Effector memory CD8-positive, alpha-beta T cell (primary cell): ENCODE results near the gene ADAMTSL1.

Experiments used
- ATAC-seq: fragments of 150-1000 bp; cut with Tn5 transposase; replicated peaks from 2 replicates; pipeline ENCODE4 v1.10.0; 2021; ENCODE audit warnings: mild to moderate bottlenecking, moderate library complexity
- DNase-seq, 3 experiments: peaks; one replicate each; pipeline ENCODE4 v3.0.0; 2021
- H3K27ac Mint-ChIP-seq, 2 donors: one replicate each; pipeline ENCODE4 v1.8.0; 2022; ENCODE audit warnings: mild to moderate bottlenecking in 2 of 2, mixed read lengths in 2 of 2, moderate library complexity in 2 of 2
- H3K27me3 Mint-ChIP-seq, 2 donors: one replicate each; pipeline ENCODE4 v1.8.0; 2022; ENCODE audit warnings: mixed read lengths in 2 of 2
- H3K36me3 Mint-ChIP-seq: one replicate; pipeline ENCODE4 v1.8.0; 2022; ENCODE audit warnings: mild to moderate bottlenecking, moderate library complexity, mixed read lengths; ENCODE audit not compliant: insufficient read depth
- H3K4me1 Mint-ChIP-seq, 2 donors: one replicate each; pipeline ENCODE4 v1.8.0; 2022; ENCODE audit warnings: low read depth in 2 of 2, mixed read lengths in 2 of 2
- H3K4me3 Mint-ChIP-seq, 2 donors: one replicate each; pipeline ENCODE4 v1.8.0; 2022; ENCODE audit warnings: mild to moderate bottlenecking in 2 of 2, mixed read lengths in 2 of 2, moderate library complexity in 2 of 2
- H3K9me3 Mint-ChIP-seq, 2 donors: one replicate each; pipeline ENCODE4 v1.8.0; 2022; ENCODE audit warnings: mixed read lengths in 2 of 2

ADAMTSL1 gene

DNA sequence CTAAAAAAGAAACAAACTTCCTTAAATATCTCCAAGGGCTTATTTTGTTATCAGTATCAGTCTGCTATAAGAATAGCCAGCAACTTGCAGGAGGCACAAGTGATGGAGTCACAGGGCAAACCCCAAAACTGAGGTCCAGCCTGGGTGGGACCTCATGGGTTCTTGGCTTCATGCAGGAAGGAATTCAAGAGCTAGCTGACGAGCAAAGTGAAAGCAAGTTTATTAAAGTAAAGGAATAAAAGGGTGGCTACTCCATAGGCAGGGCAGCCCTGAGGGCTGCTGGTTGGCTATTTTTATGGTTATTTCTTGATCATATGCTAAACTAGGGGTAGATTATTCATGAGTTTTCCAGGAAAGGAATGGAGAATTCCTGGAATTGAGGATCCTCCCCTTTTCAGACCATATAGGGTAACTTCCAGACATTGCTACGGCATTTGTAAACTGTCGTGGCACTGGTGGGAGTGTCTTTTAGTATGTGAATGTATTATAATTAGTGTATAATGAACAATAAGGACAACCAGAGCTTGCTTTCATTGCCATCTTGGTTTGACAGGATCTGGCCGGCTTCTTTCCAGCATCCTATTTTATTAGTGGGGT lies 231.9 kb downstream of the ADAMTSL1 start:
- H3K4me3 Mint-ChIP-seq = no peak overlapping the region
- DNase-seq = no peak
- ATAC-seq = no peak
- H3K4me1 Mint-ChIP-seq = no peaks in the 10 kb centered on the region
- H3K27ac Mint-ChIP-seq = no peak overlapping the region
- H3K27me3 Mint-ChIP-seq = peaks cover 7 to 18% of the 10 kb centered on the region in 2 donors
- peaks cover 5 to 6% of the 10 kb centered on the region in 2 donors for H3K9me3 Mint-ChIP-seq
- H3K36me3 Mint-ChIP-seq = peaks cover 3% of the 10 kb centered on the region

DNA sequence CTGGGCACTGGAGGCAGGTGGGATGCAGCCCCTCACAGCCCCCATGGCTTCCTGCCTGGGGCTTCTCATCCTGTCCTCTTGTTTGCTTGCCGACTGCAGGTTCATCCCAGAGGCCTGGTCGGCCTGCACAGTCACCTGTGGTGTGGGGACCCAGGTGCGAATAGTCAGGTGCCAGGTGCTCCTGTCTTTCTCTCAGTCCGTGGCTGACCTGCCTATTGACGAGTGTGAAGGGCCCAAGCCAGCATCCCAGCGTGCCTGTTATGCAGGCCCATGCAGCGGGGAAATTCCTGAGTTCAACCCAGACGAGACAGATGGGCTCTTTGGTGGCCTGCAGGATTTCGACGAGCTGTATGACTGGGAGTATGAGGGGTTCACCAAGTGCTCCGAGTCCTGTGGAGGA lies 232.7 kb downstream of the ADAMTSL1 start:
- Mint-ChIP-seq H3K27me3 (peaks cover 4 to 24% of the 10 kb centered on the region in 2 donors), H3K4me1 (no peaks in the 10 kb centered on the region), H3K4me3 (no peak overlapping the region), H3K27ac (no peak overlapping the region), H3K9me3 (peaks cover 2 to 4% of the 10 kb centered on the region in 2 donors), H3K36me3 (no peaks in the 10 kb centered on the region)
- DNase-seq (no peak), ATAC-seq (no peak)

DNA sequence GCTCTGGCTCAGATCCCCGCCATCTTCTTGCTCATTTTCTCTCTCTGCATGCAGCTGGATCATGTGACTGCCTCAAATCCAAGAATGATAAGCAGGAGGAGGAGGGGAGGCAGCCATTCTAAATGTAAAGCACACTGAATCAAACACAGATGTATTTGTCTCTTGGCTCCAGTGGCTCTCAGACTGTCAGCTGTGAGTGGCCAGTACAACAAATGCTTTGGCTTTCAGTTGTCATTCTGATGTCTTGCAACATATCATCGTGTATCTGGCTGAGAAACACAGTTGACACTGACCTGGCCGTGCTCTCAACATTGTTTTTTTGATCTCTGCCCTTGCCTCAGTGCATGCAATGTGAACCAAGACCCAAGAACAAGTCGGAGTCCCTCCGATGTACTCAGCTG lies 233.1 kb downstream of the ADAMTSL1 start:
- Mint-ChIP-seq H3K4me1 (no peaks in the 10 kb centered on the region), H3K9me3 (peaks cover 0 to 3% of the 10 kb centered on the region in 2 donors), H3K4me3 (no peak overlapping the region), H3K27ac (no peak overlapping the region), H3K27me3 (peaks cover 0 to 24% of the 10 kb centered on the region in 2 donors), H3K36me3 (no peaks in the 10 kb centered on the region)
- no peak for ATAC-seq
- DNase-seq = no peak

DNA sequence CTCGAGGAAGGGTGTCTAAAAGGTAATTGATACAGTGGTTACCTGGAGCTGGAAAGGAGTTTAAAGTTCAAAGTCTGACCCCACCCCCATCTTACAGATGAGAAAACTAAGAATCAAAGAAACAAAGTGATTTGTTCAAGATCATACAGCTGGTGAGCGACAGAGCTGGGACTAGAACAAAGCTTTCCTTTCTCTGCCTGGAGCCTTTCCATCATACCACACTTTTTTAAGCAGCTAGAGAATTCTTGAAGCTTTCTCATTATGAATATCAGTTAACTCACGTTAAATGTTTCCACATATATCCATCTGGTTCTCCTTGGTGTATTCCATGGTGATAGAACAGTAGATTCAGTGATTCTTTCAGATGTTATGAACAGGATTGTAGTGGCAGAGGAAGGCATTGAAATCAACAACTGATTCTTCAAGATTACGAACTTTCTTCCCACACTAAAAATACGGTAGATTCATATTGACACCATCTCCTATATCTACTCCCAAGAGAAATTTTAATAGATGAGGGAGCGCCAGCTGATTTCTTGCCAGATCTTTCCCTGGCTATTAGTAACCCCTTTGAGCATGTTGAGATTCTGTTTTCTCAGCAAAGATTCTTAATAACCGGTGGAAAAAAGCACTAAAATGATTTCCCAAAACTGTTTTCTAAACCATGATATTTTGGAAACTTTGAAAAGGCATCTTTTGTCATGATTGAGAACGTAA lies 233.7 kb downstream of the ADAMTSL1 start:
- Mint-ChIP-seq H3K36me3 (no peaks in the 10 kb centered on the region), H3K9me3 (peaks cover 0 to 3% of the 10 kb centered on the region in 2 donors), H3K4me1 (no peaks in the 10 kb centered on the region), H3K4me3 (no peak overlapping the region), H3K27ac (no peak overlapping the region), H3K27me3 (peaks cover 0 to 24% of the 10 kb centered on the region in 2 donors)
- DNase-seq = no peak
- ATAC-seq = no peak

DNA sequence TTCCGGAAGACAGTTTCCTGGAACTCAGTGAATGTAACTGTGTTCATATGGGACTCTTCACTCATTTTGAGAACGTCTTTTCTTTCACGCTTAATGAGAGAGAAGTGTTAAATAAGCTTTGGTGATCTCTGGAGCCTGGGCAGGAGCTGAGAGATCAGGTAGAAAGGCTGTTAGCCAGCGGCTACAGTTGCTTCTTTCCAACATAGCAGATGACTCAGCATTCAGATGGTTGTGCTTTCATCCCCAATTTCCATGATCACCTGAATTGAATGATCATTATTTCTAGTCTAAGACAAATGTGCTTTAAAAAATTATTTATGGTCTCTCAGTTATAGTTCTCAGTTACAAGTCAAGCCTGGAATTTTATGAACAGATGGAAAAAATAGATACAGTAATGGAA lies 234.5 kb downstream of the ADAMTSL1 start:
- H3K9me3 Mint-ChIP-seq = peaks cover 0 to 3% of the 10 kb centered on the region in 2 donors
- H3K4me3 Mint-ChIP-seq = no peak overlapping the region
- DNase-seq (no peak), ATAC-seq (no peak)
- no peak overlapping the region for H3K27ac Mint-ChIP-seq
- no peaks in the 10 kb centered on the region for H3K36me3 Mint-ChIP-seq
- peaks cover 0 to 24% of the 10 kb centered on the region in 2 donors for H3K27me3 Mint-ChIP-seq
- no peaks in the 10 kb centered on the region for H3K4me1 Mint-ChIP-seq

DNA sequence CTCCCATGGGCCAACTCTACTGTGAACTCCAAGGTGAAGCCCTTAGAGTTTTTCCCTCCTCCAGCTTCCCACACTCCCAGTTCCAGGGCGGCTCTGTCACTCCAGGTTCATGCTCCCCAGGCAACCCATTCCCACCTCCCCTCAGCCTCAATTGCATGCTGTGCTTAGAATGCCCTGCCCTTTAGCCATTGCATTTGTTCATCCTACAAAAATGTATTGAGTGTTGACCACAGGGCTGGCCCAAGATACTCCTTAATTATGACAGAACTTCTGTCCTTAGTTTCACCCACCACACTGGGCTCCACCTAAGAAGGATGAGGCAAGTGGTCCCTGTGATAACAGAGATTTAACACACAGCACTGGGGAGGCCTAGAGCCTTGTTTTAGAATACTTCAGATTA lies 236.1 kb downstream of the ADAMTSL1 start:
- no peaks in the 10 kb centered on the region for H3K4me1 Mint-ChIP-seq
- H3K36me3 Mint-ChIP-seq = no peaks in the 10 kb centered on the region
- H3K4me3 Mint-ChIP-seq = no peak overlapping the region
- ATAC-seq = no peak
- H3K27me3 Mint-ChIP-seq = peaks cover 0 to 24% of the 10 kb centered on the region in 2 donors
- H3K27ac Mint-ChIP-seq = no peak overlapping the region
- DNase-seq = no peak
- peaks cover 0 to 3% of the 10 kb centered on the region in 2 donors for H3K9me3 Mint-ChIP-seq

DNA sequence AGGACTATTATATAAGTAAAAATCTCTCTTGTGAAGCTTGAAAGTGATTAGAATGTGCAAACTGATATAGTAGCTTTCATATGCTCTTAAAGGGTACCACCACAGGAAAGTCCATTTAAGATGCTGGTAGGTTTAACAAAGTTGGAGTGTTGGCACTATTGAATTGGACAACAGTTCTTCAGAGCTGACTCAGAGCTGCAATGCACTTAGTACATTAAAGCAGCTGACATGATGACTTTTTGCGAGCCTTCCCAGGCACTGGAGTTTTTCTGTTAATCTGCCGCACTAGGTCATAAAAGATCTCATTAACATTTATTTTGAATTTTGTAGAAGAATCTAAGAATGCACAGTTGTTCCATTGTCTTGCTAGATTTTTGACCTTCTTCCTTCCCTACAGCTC lies 243.8 kb downstream of the ADAMTSL1 start:
- H3K27me3 Mint-ChIP-seq = no peaks in the 10 kb centered on the region
- ATAC-seq (no peak), DNase-seq (no peak)
- H3K4me1 Mint-ChIP-seq = no peaks in the 10 kb centered on the region
- no peak overlapping the region for H3K4me3 Mint-ChIP-seq
- no peaks in the 10 kb centered on the region for H3K36me3 Mint-ChIP-seq
- no peaks in the 10 kb centered on the region for H3K9me3 Mint-ChIP-seq
- H3K27ac Mint-ChIP-seq = no peak overlapping the region

DNA sequence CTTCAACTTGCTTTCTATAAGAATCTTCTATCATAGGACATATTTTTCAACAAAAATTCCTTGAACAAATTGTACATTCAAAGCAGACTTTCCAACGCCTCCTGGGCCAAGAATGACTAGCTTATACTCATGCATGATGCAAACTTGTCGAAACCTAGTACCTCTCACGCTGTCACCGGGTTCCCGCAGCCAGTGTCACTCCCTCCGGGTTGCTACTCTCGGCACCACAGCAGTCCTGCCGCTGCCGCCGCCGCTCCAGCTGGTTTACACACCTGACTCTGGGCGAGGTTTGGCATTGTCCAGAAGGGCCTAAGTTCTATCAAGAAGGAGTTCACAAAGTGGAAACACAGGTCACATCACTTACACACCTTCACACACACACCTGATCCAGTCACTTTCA lies 244.4 kb downstream of the ADAMTSL1 start:
- Mint-ChIP-seq H3K4me1 (no peaks in the 10 kb centered on the region), H3K4me3 (no peak overlapping the region), H3K9me3 (no peaks in the 10 kb centered on the region), H3K27ac (no peak overlapping the region), H3K27me3 (no peaks in the 10 kb centered on the region), H3K36me3 (no peaks in the 10 kb centered on the region)
- no peak for ATAC-seq
- DNase-seq = no peak

DNA sequence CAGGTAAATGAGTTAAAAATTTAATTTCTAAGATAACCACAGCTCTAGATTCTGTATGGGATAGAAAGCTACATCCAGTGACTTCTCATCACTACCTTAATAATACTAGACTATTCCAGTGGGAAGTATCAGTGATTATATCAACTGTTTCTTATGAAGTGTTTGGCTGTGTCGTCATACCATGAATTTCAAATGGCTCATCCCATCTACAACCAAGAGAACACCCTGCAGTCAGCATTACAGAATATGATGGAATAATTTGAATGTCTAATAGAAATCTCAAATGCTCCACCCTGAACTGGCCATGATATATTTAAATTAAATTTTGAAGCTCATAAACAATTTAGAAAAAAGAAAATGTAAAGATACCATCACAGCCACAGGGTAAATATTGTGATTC lies 245.0 kb downstream of the ADAMTSL1 start:
- Mint-ChIP-seq H3K9me3 (no peaks in the 10 kb centered on the region), H3K27me3 (no peaks in the 10 kb centered on the region), H3K4me1 (no peaks in the 10 kb centered on the region), H3K36me3 (no peaks in the 10 kb centered on the region), H3K4me3 (no peak overlapping the region), H3K27ac (no peak overlapping the region)
- DNase-seq = no peak
- ATAC-seq = no peak

DNA sequence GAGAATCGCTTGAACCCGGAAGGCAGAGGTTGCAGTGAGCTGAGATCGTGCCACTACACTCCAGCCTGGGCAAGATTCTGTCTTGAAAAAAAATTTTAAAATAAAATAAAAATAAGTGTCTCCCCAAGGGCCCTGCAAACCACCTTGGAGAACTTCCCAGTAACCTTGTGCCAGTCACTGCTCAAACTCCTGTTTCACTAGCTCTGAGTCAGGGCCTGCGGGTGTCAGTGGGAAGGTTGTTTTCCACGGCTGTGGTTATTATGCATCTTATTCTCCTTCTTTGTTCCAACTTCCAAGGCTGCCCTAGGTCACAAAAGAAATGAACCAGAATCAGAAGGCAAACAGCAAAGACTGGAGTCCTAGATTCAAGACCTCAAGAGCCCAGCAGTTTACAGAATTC lies 246.7 kb downstream of the ADAMTSL1 start:
- H3K27ac Mint-ChIP-seq = no peak overlapping the region
- H3K27me3 Mint-ChIP-seq = no peaks in the 10 kb centered on the region
- no peaks in the 10 kb centered on the region for H3K4me1 Mint-ChIP-seq
- no peak for DNase-seq
- ATAC-seq = no peak
- no peak overlapping the region for H3K4me3 Mint-ChIP-seq
- H3K36me3 Mint-ChIP-seq = no peaks in the 10 kb centered on the region
- H3K9me3 Mint-ChIP-seq = no peaks in the 10 kb centered on the region

DNA sequence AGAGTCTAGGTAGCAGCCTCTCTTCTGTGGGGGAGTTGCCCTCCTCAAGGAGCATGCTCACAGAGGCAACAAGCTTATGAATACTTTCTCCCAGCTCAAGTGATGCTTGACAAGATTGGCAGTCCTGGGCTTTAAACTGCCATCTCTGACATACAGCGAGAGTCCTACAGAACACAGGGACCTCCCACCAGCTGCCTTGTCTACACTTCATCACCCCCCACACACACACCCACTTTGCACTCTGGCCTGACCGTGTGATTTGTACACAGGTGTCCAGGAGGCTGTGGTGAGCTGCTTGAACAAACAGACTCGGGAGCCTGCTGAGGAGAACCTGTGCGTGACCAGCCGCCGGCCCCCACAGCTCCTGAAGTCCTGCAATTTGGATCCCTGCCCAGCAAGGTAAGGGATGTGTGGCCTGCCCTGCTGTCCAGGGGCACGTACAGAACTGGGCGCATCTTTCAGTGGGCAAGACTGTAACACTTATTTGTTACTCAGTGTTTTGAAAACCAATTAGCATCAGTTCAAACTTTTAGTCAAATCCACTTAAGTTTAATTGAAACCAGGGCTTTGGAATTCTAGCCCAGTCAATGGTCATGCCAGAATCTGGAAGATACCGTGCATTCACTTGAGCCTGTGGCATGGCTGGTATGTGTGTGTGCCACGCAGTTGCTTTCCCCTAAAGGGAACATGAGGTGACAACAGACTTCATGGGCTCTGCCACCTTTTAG lies 247.5 kb downstream of the ADAMTSL1 start:
- no peaks in the 10 kb centered on the region for H3K36me3 Mint-ChIP-seq
- H3K4me1 Mint-ChIP-seq = no peaks in the 10 kb centered on the region
- H3K9me3 Mint-ChIP-seq = no peaks in the 10 kb centered on the region
- ATAC-seq = no peak
- no peaks in the 10 kb centered on the region for H3K27me3 Mint-ChIP-seq
- H3K27ac Mint-ChIP-seq = no peak overlapping the region
- H3K4me3 Mint-ChIP-seq = no peak overlapping the region
- no peak for DNase-seq

DNA sequence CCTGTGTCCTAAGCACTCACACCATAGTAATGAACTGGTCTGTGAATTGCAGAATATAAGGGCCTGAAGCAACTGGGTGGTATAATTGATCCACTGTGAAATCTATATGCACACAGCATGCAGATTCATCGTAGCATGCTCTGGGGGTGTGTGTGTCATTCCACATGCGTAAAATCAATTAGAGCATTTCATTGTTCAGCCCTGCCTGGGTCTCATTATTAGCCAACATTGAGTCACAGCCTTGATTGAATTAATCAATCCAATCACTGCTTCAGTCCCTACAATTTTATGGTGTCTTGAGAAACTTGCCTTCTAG lies 248.0 kb downstream of the ADAMTSL1 start:
- ATAC-seq (no peak), DNase-seq (no peak)
- H3K4me3 Mint-ChIP-seq = no peak overlapping the region
- H3K27me3 Mint-ChIP-seq = no peaks in the 10 kb centered on the region
- no peaks in the 10 kb centered on the region for H3K9me3 Mint-ChIP-seq
- no peaks in the 10 kb centered on the region for H3K4me1 Mint-ChIP-seq
- H3K36me3 Mint-ChIP-seq = no peaks in the 10 kb centered on the region
- H3K27ac Mint-ChIP-seq = no peak overlapping the region

DNA sequence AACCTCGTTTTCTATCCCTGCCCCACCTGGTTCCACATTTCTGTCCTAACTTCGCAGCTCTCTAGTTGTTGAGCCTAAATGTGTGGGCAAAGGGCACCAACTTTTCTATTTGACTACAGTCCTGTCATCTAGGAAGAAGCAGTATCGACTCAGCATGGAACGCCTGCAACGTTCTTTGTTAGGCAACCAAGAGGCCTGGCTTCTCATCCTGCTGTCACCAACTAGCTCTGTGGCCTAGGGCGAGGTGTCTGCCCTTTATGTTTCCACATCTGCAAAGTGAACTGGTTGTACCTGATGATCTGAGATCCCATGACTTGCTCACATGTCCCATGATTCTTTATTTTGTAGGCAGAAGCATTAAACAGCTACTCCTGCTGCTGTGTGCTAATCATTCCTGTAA lies 248.9 kb downstream of the ADAMTSL1 start:
- no peaks in the 10 kb centered on the region for H3K27me3 Mint-ChIP-seq
- H3K4me3 Mint-ChIP-seq = no peak overlapping the region
- no peak for DNase-seq
- H3K9me3 Mint-ChIP-seq = no peaks in the 10 kb centered on the region
- no peaks in the 10 kb centered on the region for H3K4me1 Mint-ChIP-seq
- no peak for ATAC-seq
- H3K36me3 Mint-ChIP-seq = no peaks in the 10 kb centered on the region
- H3K27ac Mint-ChIP-seq = no peak overlapping the region

DNA sequence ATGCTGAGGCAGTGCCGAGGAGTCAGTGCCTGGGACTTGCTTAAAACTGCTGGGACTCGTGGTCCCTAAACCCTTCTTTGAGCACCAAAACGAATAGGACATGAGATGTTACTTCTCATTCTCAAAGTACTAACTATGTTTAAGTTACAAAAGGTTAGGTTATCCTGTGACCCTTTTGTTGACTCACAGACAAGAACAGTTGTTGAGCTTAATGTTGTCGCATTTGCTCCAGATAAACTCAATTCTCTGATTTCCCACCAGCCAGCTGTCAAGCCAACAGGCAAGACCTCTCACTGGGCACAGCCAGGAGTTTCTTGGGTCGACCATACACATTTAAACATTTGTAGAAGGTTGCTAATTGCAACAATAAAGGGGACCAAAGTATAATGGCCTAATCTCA lies 249.4 kb downstream of the ADAMTSL1 start:
- ATAC-seq (no peak), DNase-seq (no peak)
- no peaks in the 10 kb centered on the region for H3K4me1 Mint-ChIP-seq
- H3K27ac Mint-ChIP-seq = no peak overlapping the region
- H3K4me3 Mint-ChIP-seq = no peak overlapping the region
- no peaks in the 10 kb centered on the region for H3K36me3 Mint-ChIP-seq
- no peaks in the 10 kb centered on the region for H3K9me3 Mint-ChIP-seq
- no peaks in the 10 kb centered on the region for H3K27me3 Mint-ChIP-seq
